PFSK-1 (cell line): ENCODE results near the gene MTHFD2L.

ENCODE experiments used
- POLR2AphosphoS5 ChIP-seq: IDR thresholded peaks from 2 replicates; pipeline ENCODE4 v1.6.1; 2012; ENCODE audit warnings: low read depth, mild to moderate bottlenecking, control low read depth, low read length, moderate library complexity
- REST ChIP-seq, 2 experiments: IDR thresholded peaks; 2 replicates each; pipeline versions ENCODE4 v1.6.1 to v1.8.0; 2011 to 2012; ENCODE audit warnings: low read depth in 2 of 2, low read length in 2 of 2, control low read depth in 1 of 2, inconsistent platforms in 1 of 2, mild to moderate bottlenecking in 1 of 2, moderate library complexity in 1 of 2; ENCODE audit not compliant: insufficient read depth in 1 of 2
- SIN3A ChIP-seq: IDR thresholded peaks from 2 replicates; pipeline ENCODE4 v1.6.1; 2012; ENCODE audit warnings: mild to moderate bottlenecking, low read length, moderate library complexity, borderline replicate concordance; ENCODE audit not compliant: insufficient read depth
- TAF1 ChIP-seq: IDR thresholded peaks from 2 replicates; pipeline ENCODE4 v1.6.1; 2012; ENCODE audit warnings: low read length, control low read depth, borderline replicate concordance; ENCODE audit not compliant: insufficient read depth

GRCh38 chr4:74189331-74190043, 31.6 kb downstream of the MTHFD2L start:
- TF ChIP-seq TAF1: no peak
- no peak for TF ChIP-seq POLR2AphosphoS5
- TF ChIP-seq SIN3A: no peak
- TF ChIP-seq REST (IDR thresholded peaks at IDR 0.05; ENCODE audit: insufficient read depth in 1 of 2, low read depth in 2 of 2, low read length in 2 of 2): no peak
